CD4-positive, alpha-beta T cell treated with Interleukin-17A for 4 hours (primary cell): ENCODE measurements around the gene RARRES1.

Source experiments
- DNase-seq: peaks from one replicate; pipeline ENCODE4 v3.0.0-alpha.2; 2020; ENCODE audit warnings: mixed read lengths

Gene RARRES1

GRCh38 chr3:158680861-158681260, 51.4 kb downstream of the RARRES1 start:
- DNase-seq, result no peak

GRCh38 chr3:158679547-158680000, 52.7 kb downstream of the RARRES1 start:
- DNase-seq, result no peak

GRCh38 chr3:158678687-158679086, 53.6 kb downstream of the RARRES1 start:
- DNase-seq, result no peak

GRCh38 chr3:158672215-158673176, 59.8 kb downstream of the RARRES1 start, which contains the start of gene LXN:
Gene LXN (minus strand): TSS chr3:158672648. CDS start chr3:158672478, 170 bp downstream.
- peak; percentile 87 for DNase-seq

GRCh38 chr3:158671821-158672214, 60.4 kb downstream of the RARRES1 start:
- no peak for DNase-seq

DNA sequence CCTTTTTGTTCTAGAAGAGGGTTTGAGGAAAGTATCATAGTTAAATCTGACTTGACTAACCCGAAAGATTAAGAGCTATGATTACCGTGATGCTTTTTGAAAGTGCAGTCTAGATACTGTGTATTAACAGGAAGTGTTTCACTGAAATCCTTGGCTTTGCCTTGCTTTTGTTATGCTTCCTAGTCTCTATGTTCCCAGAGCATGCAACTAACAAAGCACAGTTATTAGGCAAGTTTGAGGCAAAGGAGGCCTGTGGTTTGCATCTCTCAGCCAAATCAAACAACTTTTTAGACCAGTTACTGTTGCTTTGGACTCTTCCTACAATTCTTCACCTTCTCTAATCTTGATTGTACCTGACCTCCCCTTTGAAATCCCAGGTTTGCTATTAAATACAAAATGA, 63.8 kb downstream of the RARRES1 start:
- DNase-seq, result no peak

DNA sequence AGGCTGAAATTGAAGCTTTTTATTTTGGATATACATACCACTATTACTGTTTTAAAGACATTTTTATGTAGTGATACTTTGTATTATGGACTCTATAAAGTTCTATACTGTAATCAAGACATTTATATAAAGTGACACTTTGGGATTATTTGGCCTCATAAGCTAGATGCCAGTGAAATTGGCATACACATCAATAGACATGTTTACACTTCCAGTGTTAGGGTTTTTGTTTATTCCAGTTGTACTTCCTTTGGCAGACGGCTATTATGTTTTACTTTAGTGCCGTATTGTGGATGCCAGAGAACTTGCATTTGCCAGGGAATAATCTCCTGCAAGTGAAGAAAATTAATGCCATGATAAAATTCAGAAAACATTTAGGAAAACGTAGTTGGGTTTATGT, 65.8 kb downstream of the RARRES1 start:
- no peak for DNase-seq

- no peak for DNase-seq
Measured at GRCh38 chr3:158663832-158664231, 68.4 kb downstream of the RARRES1 start.

DNA sequence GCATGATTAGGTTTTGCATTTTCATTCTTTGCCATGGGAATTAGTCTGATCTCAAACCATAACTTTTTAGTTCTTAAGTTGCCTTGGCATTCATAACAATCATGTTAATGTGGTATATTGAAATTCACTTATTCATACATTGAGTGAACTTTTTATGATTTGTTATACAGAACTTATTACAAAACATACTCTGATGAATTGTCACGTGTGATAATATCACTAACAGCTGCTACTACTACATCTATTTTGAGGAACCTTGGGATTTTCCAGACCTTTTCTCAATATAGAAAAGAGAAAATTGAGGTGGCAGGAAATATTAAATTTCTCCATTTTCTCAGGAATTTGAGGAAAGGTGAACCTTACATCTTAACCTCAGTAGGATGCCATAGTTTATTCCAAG, 69.0 kb downstream of the RARRES1 start:
- no peak for DNase-seq

GRCh38 chr3:158660711-158661110, 71.5 kb downstream of the RARRES1 start:
- DNase-seq, result no peak

DNA sequence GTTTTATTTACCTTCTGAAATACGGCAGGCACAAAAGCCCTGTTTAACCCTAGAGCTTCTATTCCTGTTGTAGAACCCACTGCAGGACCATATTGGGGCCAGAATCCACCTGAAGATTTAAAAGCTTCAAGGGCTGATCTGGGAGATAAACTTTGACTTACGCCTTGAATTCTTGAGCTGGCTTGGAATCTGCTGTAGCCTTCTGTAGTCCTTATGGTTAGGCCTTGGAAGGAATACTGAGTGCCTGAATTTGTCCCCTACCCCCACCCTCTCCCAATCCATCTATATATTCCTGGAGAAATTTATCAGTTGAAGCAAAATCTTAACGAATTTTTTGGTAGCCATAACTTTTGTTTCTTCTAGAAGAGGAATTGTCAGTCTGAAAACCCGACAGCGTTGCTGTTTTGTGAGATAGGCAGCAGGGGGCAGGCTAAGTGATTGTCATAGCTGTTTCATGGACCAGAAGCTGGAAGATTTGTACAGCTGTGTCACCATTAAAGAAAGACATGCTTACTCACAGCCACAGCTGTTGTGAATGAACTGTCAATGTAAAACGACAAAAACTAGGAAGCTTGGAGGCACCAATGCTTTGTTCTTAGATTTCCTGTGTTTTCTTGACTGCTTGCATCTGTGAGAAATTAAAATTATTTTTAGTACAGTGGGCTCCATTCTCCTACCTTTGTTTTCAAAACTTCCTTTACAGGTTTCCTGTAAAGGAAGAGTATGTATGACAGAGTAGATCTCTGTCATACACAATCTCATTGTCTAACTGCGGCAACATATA, 72.6 kb downstream of the RARRES1 start:
- peak; percentile 61 for DNase-seq

DNA sequence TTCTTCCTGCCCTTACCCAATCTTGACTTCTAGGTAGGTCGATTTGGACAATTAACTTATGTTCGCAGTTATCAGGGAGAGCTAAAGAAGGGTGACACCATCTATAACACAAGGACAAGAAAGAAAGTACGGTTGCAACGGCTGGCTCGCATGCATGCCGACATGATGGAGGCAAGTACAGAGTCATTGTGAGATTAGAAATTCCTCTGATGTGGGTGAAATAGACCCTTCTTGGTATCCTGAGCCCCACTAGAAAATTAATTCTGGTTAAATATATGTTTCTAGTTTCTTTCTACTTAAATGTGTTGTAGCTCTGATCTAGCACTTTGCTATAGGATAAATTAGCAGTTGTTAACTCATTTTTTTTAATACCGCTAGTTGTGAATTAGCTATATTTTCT, 73.4 kb downstream of the RARRES1 start:
- no peak for DNase-seq

DNA sequence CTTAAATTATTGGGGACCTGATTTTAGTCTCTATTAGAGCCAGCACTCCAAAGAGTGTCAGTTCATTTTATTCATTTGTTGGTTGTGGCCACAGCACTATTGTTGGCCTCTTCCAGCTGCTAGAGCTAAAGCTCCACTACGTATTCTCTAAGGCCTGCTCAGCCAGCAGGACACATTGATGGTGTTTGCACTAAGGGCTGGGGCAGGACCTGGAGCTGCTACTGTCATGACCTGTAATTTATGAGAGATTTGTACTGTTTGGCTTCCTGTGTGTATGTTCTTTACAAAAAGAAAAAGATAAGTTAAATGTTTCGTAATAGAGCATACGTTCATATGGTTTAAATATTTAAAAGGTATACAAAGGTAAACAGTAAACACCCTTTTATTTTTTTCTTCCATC, 79.8 kb downstream of the RARRES1 start:
- DNase-seq, result no peak

- DNase-seq, result no peak
Measured at GRCh38 chr3:158651192-158651591, 81.1 kb downstream of the RARRES1 start.

DNA sequence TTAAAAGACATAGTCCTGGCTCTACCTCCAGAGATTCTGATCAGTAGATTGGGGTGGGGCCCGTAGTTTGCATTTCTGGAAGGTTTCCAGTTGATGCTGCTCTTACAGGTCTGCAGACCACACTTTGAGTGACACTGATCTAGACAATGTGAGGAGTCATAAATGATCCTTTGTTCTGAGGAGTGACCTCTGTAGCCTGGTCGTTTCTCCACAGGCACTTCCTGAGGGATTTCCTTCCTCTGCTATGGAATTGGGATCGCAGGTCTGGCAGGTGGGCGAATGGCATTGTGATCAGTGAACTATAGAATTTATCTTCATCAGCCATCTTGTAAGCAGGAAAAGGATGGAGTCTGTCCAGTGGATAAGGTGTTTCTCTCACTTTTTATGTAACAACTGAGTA, 82.5 kb downstream of the RARRES1 start:
- no peak for DNase-seq
